DMS79 (cell line): Measurements from ENCODE around the gene OGFOD2.
"Not testable (repeated sequence)": the region's sequence is repeated elsewhere in the genome, so short reads cannot be mapped to it uniquely, and the experiment has no call there.

ENCODE experiments used
- DNase-seq: peaks from one replicate; lab custom pipeline; 2025; lab: John Stamatoyannopoulos, UW

OGFOD2 gene

DNA sequence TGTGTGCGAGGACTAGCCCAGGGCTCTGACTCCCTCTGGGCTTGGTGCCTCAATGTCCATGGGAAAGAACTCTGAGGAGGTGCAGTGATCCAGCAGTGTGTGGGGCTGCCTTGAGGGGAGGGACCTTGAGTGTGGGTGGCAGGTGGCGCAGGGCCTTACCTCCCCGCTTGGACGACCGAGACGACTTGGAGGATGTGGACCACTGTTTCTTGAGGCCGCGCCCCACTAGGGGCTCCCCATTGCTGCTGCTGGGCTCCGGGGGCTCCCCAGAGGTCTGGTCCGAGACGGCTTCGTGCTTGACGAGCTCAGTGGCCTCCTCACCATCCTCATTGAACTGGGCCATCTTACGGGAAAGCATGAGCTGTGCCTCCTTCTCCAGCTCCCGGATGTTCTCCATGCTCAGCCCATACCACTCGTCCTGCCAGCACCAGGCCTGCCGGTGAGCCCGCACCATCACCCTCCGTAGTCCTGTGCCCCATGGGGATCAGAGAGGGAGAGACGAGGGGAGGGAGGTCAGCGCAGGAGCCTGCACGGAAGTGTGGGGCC lies 30.1 kb downstream of the OGFOD2 start:
- DNase-seq, result no peak

DNA sequence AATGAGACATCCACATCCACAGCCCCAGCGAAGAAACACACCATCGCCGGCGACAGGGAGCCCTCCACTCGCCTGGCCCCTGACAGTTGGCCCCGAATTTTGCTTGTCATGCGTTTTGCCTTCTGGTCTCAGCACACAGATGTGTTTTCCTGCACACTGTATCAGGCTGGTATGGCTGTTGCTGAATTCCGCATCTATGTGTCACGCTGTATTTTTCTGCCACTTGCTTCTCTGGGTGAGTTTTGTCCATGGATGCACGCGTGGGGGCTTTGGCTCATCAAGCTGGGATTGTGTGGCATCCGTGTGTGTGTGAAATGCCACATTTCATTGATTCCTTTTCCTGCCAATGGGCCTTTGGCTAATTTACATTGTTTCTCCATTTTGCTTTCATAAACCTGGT lies 31.9 kb downstream of the OGFOD2 start:
- no peak for DNase-seq

DNA sequence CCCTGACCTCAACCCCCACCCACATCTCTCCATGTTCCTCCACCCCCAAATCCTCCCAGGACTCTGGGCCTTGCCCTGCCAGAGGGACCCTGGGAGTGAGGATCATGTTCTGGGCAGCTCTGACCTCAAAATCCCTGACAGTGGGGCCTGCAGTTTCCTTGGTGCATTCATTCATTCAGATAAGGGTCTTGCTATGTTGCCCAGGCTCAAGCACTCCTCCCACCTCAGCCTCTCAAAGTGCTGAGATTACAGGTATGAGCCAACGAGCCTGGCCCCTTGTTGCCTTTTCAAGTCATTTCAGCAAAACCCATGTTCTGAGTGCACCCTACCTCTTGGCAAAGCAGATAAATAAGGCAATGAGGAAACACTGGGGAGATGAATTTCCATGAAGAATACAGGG lies 35.1 kb downstream of the OGFOD2 start:
- DNase-seq, result no peak

DNA sequence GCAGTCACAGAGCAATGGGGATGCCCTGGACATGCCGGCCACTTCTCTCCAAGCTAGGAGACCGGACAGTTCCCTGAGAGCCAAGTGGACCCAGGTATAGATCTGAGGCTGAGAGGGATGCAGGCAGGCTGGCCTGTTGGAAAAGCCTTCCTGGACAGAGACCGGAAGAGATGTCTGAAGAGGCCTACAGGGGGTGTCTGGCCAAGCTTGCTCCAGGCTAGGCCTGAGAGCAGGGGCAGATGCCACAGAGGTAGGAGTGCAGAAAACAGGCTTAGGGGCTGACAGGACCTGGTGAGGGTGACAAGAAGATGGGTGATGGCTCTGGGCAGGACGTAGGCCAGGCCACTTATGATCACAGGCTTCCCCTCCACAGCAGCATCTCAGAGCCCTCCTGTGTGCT lies 35.6 kb downstream of the OGFOD2 start:
- DNase-seq, result no peak

DNA sequence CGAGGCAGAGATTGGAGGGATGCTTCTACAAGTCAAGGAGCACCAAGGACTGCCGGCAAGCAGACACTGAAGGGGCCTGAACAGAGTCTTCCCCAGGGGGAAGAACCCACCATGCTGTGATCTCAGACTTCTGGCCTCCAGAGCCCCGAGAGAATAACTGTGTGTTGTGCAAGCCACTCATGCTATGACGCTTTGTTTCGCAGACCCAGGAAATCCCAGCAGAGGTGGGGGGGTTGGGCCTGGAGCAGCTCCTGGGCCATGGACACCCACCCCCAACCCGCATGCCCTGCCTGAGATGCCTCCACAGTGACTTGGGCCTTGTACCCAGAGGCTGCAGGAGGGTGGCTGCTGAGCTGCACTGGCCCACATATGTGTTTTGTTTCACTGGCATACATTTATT lies 36.7 kb downstream of the OGFOD2 start:
- DNase-seq, result no peak

DNA sequence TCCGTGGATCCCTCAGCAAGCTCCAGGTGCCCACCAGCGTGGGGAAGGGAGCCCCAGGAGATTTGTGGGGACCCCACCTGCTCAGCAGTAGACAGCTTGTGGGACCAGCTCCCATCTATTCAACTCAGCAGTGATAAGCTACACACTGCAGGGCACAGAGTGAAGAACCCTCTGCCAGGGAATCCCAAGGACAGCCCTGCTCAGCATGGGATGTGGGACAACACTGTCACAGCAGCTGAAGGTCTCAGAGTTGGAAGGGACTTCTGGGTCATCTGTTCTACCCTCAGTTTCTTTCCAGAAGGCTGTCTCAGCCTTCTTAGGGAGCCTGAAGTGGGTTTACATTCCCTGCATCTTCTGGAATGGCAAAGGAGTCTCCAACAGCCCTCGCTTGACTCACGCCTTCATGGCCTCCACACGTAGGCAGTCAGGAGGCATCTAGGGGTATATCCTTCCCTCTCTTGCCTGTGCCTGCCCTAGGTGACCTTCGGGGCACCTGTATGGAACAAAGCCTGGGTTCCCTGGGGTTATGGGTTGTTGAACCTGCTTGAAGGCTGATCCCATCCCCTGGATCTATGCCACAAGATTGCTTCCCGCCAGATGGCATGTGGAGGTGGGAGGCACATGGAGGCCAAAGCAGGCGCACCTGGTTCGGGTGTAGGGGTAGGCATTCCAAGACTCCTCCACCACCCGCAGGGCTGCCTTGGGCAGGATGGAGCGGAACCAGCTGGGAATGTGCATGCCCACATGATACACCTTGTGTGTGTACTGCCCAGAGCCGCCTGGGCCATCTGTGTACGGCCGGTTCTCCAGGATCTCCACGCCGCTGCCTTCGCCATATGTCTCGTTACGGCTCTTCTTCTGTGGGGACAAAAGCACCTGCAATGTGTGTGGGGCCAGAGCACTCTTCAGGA lies 38.4 kb downstream of the OGFOD2 start:
- DNase-seq, result no peak

DNA sequence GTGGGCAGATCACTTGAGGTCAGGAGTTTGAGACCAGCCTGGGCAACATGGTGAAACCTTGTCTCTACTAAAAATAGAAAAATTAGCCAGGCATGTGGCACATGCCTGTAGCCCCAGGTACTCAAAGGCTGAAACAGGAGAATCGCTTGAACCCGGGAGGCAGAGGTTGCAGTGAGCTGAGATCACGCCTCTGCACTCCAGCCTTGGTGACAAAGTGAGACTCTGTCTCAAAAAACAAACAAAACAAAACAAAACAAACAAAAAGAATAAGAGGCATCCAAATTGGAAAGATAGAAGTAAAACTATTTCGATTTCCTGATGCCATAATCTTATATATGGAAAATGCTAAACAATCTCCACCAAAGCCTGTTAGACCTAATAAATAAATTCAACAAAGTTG lies 39.4 kb downstream of the OGFOD2 start:
- DNase-seq, result not testable (repeated sequence)

DNA sequence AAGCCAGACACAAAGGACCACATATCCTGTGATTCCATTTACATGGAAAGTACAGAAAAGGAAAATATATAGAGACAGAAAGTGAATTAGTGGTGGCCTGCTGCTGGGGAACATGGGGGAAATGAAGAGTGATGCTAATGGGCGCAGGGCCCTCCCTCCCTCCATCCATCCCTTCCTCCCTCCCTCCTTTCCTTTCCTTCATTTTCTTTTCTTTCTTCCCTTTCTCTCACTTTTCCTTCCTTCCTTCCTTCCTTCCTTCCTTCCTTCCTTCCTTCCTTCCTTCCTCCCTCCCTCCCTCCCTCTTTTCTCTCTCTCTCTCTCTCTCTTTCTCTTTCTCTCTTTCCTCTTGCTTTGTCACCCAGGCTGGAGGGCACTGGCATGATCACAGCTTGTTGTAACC lies 42.7 kb downstream of the OGFOD2 start:
- no peak for DNase-seq

DNA sequence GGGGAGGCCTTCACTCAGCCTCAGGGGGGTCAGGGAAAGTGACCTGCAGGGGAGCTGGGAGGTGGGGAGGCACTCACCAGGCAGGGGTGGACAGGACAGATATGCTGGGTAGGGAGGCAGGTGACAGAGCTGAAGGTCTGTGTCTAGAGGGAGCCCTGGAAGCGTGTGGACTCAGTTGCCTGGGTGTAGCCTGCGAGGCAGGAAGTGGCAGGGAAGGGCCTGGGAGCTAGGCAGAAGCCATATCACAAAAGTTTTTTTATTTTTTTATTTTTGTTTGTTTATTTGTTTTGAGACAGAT lies 44.7 kb downstream of the OGFOD2 start:
- DNase-seq, result no peak

DNA sequence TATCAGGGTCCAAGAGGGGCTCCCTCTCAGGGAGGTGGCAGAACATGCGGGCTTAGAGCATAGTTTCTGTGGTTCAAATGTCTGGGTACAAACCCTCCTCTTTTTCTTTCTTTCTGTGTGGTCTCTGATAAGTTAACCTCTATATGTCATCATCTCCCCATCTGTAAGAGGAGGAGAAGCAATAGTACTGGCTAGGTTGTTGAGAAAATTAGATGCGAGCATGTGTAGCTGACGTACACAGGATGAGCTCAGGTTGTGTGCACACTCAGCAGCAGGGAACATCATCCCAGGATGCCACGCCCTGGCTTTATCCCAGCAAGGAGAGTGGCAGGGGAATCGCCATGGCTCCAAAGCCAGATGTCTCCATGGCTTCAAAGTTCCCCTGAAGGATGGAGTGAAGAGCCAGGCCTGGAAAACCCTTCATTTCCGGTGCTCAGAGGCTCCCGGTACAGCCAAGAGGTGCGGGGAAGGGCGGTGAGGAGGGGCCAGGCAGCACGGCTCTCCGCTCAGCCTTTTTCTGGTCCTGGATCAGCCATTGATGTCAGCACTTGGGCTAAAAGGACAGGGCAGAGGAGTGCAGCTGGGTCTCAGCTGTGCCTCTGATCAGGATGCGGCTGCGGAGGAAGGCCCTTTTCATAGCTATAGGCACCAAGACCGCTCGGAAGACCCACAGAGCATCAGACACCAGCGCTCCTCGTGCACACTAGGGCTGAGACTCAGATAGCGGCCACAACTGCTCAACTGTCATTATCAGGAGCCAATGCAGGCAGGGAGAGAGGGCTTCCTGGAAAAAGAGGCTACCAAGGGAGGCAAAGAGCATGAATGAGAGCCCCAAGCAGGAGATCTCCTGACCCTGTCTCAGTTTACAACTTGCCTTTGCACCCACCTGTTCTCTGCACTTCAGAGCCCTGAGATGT lies 46.9 kb downstream of the OGFOD2 start:
- no peak for DNase-seq

DNA sequence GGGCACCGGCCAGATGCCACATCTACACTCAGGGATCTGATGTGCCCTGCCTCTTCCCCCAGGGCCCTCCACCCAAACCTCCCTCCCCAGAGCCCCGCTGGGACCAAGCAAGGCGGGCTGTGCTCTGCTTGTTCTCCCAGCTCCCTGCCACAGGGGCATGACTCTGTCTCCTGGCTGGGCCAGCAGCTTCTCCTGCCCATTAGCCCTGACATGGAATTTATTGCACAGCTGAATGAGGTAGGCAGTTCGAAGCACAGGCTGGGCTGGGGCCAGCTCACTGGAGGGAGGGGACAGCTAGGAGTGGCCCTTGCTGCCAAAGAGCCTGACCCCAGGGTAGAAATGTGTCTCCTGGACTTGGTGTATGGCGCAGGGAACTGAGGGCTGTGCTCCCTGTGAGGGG lies 47.8 kb downstream of the OGFOD2 start:
- DNase-seq, result no peak

DNA sequence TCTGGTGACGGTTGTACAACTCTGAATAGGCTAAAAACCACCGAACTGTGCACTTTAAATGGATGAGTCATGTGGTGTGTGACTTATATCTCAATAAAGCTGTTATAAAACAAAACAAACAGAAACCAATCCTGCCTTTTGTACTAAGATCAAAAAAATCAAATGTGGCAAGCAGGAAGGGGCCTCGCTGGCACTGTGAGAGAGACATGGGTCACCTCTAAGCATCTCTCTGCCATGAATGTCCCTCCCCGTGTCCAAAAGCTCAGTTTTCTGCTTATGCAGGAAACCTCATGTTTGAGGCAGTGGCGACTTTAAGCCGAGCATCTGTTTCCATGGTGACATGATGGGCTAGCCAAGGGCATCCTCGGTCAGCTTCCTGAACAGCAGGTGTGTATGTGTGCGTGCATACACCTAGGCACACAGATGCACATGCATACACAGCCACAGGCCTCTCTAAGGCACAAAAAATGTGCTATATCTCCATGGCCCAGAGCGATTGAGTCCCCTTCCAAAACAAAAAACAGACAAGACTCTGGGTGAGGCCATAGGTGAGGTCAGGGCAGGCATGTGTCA lies 49.9 kb downstream of the OGFOD2 start:
- DNase-seq, result no peak

DNA sequence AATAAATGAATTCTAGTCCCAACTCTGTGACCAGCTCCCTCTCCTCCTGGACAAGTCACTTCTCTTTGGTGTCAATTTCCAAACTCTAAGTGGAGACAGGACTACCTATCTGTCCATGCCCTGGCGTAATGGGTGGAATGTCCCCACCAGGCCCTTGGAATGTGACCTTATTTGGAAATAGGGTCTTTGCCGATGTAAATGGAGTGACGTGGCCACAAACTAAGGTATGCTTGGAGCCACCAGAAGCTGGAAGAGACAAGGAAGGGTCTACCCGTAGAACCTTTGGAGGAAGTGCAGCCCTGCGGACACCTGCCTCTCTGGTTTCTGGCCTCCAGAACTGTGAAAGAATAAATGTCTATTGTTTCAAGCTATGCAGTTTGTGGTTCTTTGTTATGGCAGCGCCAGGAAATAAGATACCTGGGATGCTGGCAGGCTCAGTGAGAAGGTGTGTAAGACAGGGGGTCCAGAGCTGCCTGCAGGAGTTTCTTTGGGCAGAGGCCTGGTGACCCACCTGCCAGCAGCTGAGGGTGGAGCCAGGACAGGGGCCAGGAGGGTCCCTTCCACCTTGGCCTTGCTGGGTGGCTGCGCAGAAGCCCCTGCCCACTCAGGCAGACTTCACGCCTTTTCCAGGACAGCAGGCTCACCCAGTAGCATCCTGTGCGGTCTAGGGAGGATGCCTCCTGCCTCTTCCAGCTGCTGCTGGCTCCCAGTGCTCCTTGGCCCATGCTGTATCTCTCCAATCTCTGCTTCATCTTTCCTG lies 51.2 kb downstream of the OGFOD2 start:
- no peak for DNase-seq

DNA sequence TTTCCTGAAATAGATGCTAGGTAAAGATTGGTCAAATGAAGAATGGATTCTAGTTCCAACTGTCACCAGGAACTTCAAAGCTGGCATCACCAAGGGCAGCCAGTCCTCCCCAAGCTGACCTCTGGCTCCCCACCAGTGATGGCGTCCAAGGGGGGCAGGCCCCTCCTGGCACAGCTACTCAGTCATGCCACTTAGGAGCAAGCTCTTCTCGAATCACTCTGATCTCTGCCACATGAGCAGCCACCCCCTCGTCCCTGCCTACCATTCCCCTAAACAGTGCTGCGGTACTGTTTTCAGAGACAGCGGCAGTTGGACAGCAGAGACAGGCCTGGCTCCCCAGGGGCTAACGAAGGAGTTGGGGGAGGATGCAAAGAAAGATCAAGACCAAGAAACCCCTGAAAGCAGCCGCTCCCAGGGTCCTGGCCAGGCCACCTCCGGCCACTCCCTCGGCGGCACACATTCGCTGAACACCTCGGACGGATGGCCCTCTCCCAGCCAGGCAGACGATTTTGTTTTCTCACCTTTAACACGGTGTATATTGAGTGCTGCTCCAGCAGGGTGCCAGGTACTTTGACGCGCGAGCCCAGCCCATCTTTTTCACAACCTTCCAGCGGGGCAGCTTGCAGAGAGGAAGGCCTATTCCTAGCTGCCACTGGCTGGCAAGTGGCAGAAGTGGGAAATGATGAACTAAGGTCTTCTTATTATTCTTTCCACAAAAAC lies 52.8 kb downstream of the OGFOD2 start:
- no peak for DNase-seq

DNA sequence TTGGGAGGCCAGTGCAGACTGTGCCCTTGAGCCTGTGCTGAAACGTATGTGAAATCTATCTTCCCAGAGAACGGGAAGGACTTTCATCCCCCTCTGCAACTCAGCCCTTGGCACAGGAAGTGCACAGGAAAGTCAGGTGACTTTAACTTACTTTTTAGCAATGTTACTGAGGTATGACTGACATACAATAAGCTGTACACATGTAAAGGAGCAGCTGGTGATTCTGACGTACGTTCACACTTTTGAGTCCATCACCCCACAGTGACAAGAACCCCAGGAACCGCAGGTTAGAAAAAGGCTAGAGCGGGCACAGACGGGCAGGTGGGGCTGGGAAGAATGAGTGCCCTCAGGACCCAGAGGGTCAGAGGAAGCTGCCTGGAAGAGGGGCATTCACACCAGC lies 53.4 kb downstream of the OGFOD2 start:
- DNase-seq, result no peak

DNA sequence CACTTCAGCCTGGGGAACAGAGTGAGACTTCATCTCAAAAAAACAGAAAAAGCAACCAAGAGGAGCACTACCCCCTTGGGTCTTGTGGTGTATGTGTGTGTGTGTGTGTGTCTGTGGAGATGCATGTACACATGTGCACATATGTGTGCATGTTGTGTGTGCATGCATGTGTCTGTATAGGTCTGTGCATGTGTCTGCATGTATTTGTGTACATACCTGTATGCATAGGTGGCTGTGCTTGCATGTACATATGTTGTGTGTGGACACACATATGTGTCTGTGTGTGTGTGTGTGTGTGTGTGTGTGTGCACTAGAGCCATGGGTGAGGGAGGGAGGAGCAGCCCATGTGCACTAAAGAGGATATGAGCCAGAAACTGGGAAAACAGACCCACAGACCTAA lies 54.5 kb downstream of the OGFOD2 start:
- DNase-seq, result no peak
